Mucosa of descending colon (tissue), 3 donors: ENCODE measurements around the gene VAMP5. TPM values are rescaled to one million over a fixed set of nuclear protein-coding genes. Genes with fewer than 3 reads are reported as not detected.
A peak's percentile ranks its signal among the peaks of the same experiment; 100 is the strongest.
"Not testable (repeated sequence)": the region's sequence is repeated elsewhere in the genome, so short reads cannot be mapped to it uniquely, and the experiment has no call there.

ENCODE experiments used
- ATAC-seq: fragments of 200-7000 bp; cut with Tn5 transposase; one replicate; pipeline ENCODE4 v1.9.1; 2020; ENCODE audit warnings: mild to moderate bottlenecking, moderate library complexity
- DNase-seq, 3 donors: peaks; one replicate each; pipeline ENCODE4 v3.0.0-alpha.2; 2020
- H3K36me3 ChIP-seq: fragments of 200-600 bp; one replicate; pipeline ENCODE4 v1.8.0; 2021; ENCODE audit warnings: low read depth, mild to moderate bottlenecking
- H3K4me1 ChIP-seq: fragments of 200-600 bp; one replicate; pipeline ENCODE4 v1.8.0; 2021; ENCODE audit warnings: low read depth, mild to moderate bottlenecking
- H3K4me3 ChIP-seq: fragments of 200-600 bp; one replicate; pipeline ENCODE4 v1.8.0; 2021; ENCODE audit warnings: mild to moderate bottlenecking
- H3K9me3 ChIP-seq: fragments of 200-600 bp; one replicate; pipeline ENCODE4 v1.8.0; 2021; ENCODE audit warnings: mild to moderate bottlenecking
- intact Hi-C, 2 donors: fragments of 100-400 bp; cut with DNase I in 1 of 2; cut with micrococcal nuclease in 1 of 2; formaldehyde crosslinking; loops; one replicate each; pipeline versions ENCODE4 v1.11.0 to v1.11.1; 2022; cut with DNase I, micrococcal nuclease
- total RNA-seq, 3 donors: library from RNA; stranded (reverse); fragmentation: NEBNext Ultra II Directional in 2 of 3; extraction: Animal tissue kit (Norgen Biotek cat#: 25700) in 2 of 3; gene quantifications; one replicate each; pipeline versions ENCODE4 v1.2.1 to v1.2.4, GENCODE V29; 2021 to 2023
- TF ChIP-seq, protein P1 (sequence below): fragments of 200-600 bp; IDR thresholded peaks from one replicate; pipeline ENCODE4 v1.8.0; 2022; ENCODE audit warnings: antibody characterized with exemption, mild to moderate bottlenecking
- donor health status: DM: no; HTN: no; CAD: no; lungs with moderate emphysema.
- donor health status: DM: no; HTN: no; CAD: no.
- donor health status: DM: no; HTN: yes; CAD: no.

The VAMP5 gene
- total RNA-seq, 3 donors from 2014 or later = 10.8 to 39.3 (median 28.3) TPM

GRCh38 chr2:85615413-85615728 lies 31.1 kb downstream of the VAMP5 start:
- TF ChIP-seq, protein P1, sequence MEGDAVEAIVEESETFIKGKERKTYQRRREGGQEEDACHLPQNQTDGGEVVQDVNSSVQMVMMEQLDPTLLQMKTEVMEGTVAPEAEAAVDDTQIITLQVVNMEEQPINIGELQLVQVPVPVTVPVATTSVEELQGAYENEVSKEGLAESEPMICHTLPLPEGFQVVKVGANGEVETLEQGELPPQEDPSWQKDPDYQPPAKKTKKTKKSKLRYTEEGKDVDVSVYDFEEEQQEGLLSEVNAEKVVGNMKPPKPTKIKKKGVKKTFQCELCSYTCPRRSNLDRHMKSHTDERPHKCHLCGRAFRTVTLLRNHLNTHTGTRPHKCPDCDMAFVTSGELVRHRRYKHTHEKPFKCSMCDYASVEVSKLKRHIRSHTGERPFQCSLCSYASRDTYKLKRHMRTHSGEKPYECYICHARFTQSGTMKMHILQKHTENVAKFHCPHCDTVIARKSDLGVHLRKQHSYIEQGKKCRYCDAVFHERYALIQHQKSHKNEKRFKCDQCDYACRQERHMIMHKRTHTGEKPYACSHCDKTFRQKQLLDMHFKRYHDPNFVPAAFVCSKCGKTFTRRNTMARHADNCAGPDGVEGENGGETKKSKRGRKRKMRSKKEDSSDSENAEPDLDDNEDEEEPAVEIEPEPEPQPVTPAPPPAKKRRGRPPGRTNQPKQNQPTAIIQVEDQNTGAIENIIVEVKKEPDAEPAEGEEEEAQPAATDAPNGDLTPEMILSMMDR = no peak
- ATAC-seq (no peak), DNase-seq (no peak)
- no peak overlapping the region for H3K4me3 ChIP-seq
- no peaks in the 10 kb centered on the region for H3K9me3 ChIP-seq
- intact Hi-C loops = no loop called here
- H3K4me1 ChIP-seq = peaks cover 33% of the 10 kb centered on the region
- no peaks in the 10 kb centered on the region for H3K36me3 ChIP-seq

DNA sequence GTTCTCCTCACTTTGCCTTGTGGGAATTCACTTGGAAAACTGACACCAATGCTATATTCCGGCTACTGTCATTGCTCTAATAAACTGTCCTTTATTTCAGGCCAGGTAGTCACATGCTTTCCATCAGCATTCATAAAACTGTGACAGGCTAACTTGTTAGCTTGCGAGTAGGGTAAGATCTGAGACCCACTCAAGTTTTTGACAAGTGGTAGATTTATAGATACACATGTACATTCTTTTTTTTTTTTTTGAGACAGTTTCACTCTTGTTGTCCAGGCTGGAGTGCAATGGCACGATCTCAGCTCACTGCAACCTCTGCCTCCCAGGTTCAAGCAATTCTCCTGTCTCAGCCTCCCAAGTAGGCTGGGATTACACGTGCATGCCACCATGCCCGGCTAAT lies 33.5 kb downstream of the VAMP5 start:
- ATAC-seq, H3K9me3 ChIP-seq, H3K36me3 ChIP-seq, intact Hi-C loops, H3K4me3 ChIP-seq, DNase-seq: not testable (repeated sequence)
- H3K4me1 ChIP-seq = peaks cover 28% of the 10 kb centered on the region

DNA sequence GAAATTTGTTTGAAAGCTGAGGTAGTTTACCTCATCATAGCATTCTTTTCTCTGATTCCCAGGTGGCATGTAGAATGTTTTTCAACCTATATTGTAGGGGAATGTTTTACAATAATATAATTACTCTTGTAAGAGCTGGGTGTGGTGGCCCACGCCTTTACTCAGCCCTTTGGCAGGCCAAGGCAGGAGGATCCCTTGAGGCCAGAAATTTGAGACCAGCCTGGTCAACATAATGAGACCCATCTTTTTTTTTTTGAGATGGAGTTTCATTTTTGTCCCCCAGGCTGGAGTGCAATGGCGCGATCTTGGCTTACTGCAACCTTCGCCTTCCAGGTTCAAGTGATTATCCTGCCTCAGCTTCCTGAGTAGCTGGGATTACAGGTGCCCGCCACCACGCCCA lies 35.4 kb downstream of the VAMP5 start:
- intact Hi-C loops = no loop called here
- TF ChIP-seq, protein P1 = no peak
- ATAC-seq (no peak), DNase-seq (peak in 2 of 3 donors; percentile 38 to 48)
- H3K4me1 ChIP-seq = peaks cover 28% of the 10 kb centered on the region
- no peaks in the 10 kb centered on the region for H3K36me3 ChIP-seq
- H3K4me3 ChIP-seq = no peak overlapping the region
- H3K9me3 ChIP-seq = no peaks in the 10 kb centered on the region

DNA sequence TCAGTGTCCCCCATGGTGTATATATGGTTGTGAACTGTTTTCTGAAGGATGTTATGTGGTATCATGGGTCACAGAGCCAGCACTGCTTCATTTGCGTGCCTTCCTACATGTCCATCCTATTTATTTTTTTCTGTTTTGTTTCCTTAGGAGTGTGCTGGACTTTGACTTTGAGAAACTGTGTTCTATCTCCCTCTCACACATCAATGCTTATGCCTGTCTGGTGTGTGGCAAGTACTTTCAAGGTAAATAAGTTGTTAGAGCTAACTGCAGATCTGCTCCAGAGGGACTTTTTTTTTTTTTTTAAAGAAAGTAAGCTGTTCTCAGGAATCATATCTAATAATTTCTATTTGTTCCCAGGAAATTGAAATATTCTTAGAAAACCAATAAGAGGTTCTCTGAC lies 37.1 kb downstream of the VAMP5 start:
- intact Hi-C loops = no loop called here
- Histone ChIP-seq H3K9me3 (no peaks in the 10 kb centered on the region), H3K4me1 (peaks cover 25% of the 10 kb centered on the region), H3K4me3 (no peak overlapping the region), H3K36me3 (peaks cover 11% of the 10 kb centered on the region)
- TF ChIP-seq, protein P1 = no peak
- DNase-seq (no peak), ATAC-seq (peak; percentile 45)

DNA sequence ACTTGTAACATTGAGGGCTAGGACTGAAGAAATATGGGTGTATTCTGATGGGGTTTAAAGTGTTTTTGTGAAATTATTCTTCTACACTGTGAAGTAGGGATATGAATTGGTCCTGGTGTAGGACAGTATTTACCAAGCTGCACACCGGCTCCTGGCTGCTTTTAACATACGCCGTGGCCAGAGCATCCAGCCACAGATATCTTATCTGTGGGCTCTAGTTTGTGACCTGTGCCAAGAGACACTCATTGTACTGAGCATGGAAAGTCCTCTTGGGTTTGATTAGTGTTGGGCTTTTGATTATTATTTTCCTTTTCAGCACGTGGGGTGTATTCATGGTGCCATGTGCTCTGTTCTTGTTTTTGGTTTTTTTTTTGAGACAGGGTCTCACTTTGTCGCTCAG lies 39.8 kb downstream of the VAMP5 start:
- DNase-seq = no peak
- no peak overlapping the region for H3K4me3 ChIP-seq
- H3K4me1 ChIP-seq = peaks cover 4% of the 10 kb centered on the region
- ATAC-seq = no peak
- no peaks in the 10 kb centered on the region for H3K9me3 ChIP-seq
- intact Hi-C loops = no loop called here
- peaks cover 16% of the 10 kb centered on the region for H3K36me3 ChIP-seq
- TF ChIP-seq, protein P1 = no peak

GRCh38 chr2:85628658-85629057 lies 44.4 kb downstream of the VAMP5 start:
- intact Hi-C loops = no loop called here
- TF ChIP-seq, protein P1 = no peak
- H3K9me3 ChIP-seq = no peaks in the 10 kb centered on the region
- peaks cover 16% of the 10 kb centered on the region for H3K36me3 ChIP-seq
- no peak overlapping the region for H3K4me3 ChIP-seq
- ATAC-seq = no peak
- DNase-seq = no peak
- no peaks in the 10 kb centered on the region for H3K4me1 ChIP-seq
